K562 (cell line): Measurements from ENCODE around the gene SGK1. TPM values are rescaled to one million over a fixed set of nuclear protein-coding genes. Genes with fewer than 3 reads are reported as not detected.

Experiments
- ATAC-seq: fragments of 200-7000 bp; cut with Tn5 transposase; 3 replicates; pipeline ENCODE4 v1.9.1; 2020; ENCODE audit warnings: moderate library complexity
- BruUV-seq: library from RNA; stranded (reverse); fragments of 400-500 nt; replicated peaks from 2 replicates; lab custom pipeline; 2021; lab: Mats Ljungman, UMichigan
- CTCF ChIA-PET: fragments of 300-600 bp; formaldehyde crosslinking; extraction: SDS; loops from one replicate; lab custom pipeline; 2021; ENCODE audit warnings: low intra/inter-chr PET ratio; lab: Yijun Ruan, JAX
- POLR2A ChIA-PET: fragments of 300-600, 350-650 bp; sonication (Branson Sonifier 250); formaldehyde crosslinking; extraction: SDS; loops from one replicate; lab custom pipeline; 2021; ENCODE audit warnings: antibody characterized with exemption, inconsistent platforms; lab: Yijun Ruan, JAX
- DNase-seq, 4 experiments: peaks; one replicate each; pipeline versions ENCODE4 v3.0.0 to v3.0.0-alpha.2; 2011 to 2018; ENCODE audit warnings: low spot score in 3 of 4, mixed read lengths in 3 of 4; ENCODE audit errors: extremely low read depth in 1 of 4
- FAIRE-seq: peaks from 2 replicates; lab custom pipeline; 2011; peaks lifted over from hg19 to GRCh38; lab: Jason Lieb, UNC
- H2AFZ ChIP-seq: 2 replicates; pipeline ENCODE4 v1.6.0; 2011; ENCODE audit warnings: low read depth, low read length, control low read depth, inconsistent platforms
- H3K27ac ChIP-seq: fragments of 200-600 bp; 3 replicates; pipeline ENCODE4 v1.8.0; 2011; ENCODE audit warnings: low read depth, mild to moderate bottlenecking, control low read depth, inconsistent platforms, low read length, moderate library complexity, mixed read lengths; ENCODE audit errors: extremely low read depth
- H3K27me3 ChIP-seq, 2 experiments: fragments of 300-600 bp in 1 of 2; 2 replicates in 1 of 2; 3 replicates in 1 of 2; pipeline versions ENCODE4 v1.6.0 to v1.8.0; 2011; ENCODE audit warnings: inconsistent platforms in 2 of 2, low read length in 2 of 2, mild to moderate bottlenecking in 1 of 2, mixed read lengths in 1 of 2, moderate library complexity in 1 of 2; ENCODE audit not compliant: control insufficient read depth in 2 of 2, insufficient read depth in 2 of 2
- H3K36me3 ChIP-seq: fragments of 300-600 bp; 3 replicates; pipeline ENCODE4 v1.8.0; 2011; ENCODE audit warnings: mild to moderate bottlenecking, low read length, inconsistent platforms; ENCODE audit not compliant: control insufficient read depth, insufficient read depth
- H3K4me1 ChIP-seq, 2 experiments: fragments of 200-600 bp in 1 of 2; replicated peaks in 1 of 2; 2 replicates in 1 of 2; 3 replicates in 1 of 2; pipeline versions ENCODE4 v1.5.1 to v1.8.0; 2011; ENCODE audit warnings: inconsistent platforms in 2 of 2, low read length in 2 of 2, mild to moderate bottlenecking in 1 of 2, mixed read lengths in 1 of 2, moderate library complexity in 1 of 2; ENCODE audit not compliant: control insufficient read depth in 2 of 2, insufficient read depth in 2 of 2
- H3K4me2 ChIP-seq: 2 replicates; pipeline ENCODE4 v1.6.1; 2011; ENCODE audit warnings: low read length, control low read depth, inconsistent platforms, mixed read lengths; ENCODE audit not compliant: insufficient read depth
- H3K4me3 ChIP-seq: fragments of 200-600 bp; sonication (generic), shearing (Covaris generic); 2 replicates; pipeline ENCODE4 v1.5.1; 2016; ENCODE audit warnings: control low read depth, inconsistent platforms
- H3K79me2 ChIP-seq: fragments of 200-600 bp; 3 replicates; pipeline ENCODE4 v1.8.0; 2011; ENCODE audit warnings: low read length, inconsistent platforms; ENCODE audit not compliant: control insufficient read depth, insufficient read depth
- H3K9ac ChIP-seq, 2 experiments: 2 replicates each; pipeline versions ENCODE4 v1.6.0 to v1.6.1; 2011; ENCODE audit warnings: low read depth in 2 of 2, low read length in 2 of 2, control low read depth in 1 of 2, inconsistent platforms in 1 of 2, mild to moderate bottlenecking in 1 of 2, mixed read lengths in 1 of 2; ENCODE audit not compliant: insufficient read depth in 1 of 2
- H3K9me1 ChIP-seq: one replicate; pipeline ENCODE4 v1.6.0; 2011; ENCODE audit warnings: inconsistent platforms, mild to moderate bottlenecking, low read length, moderate library complexity; ENCODE audit not compliant: control insufficient read depth, insufficient read depth
- H3K9me3 ChIP-seq: replicated peaks from 2 replicates; pipeline ENCODE4 v1.5.1; 2011; ENCODE audit warnings: low read depth, low read length, inconsistent platforms; ENCODE audit not compliant: control insufficient read depth, insufficient read depth
- H4K20me1 ChIP-seq: replicated peaks from 2 replicates; pipeline ENCODE4 v1.6.1; 2011; ENCODE audit warnings: low read length, inconsistent platforms, mixed read lengths; ENCODE audit not compliant: control insufficient read depth, insufficient read depth
- BACH1 ChIP-seq: fragments of 200-800 bp; sonication (Bioruptor generic); IDR thresholded peaks from 2 replicates; pipeline ENCODE4 v1.6.1; 2016; ENCODE audit warnings: missing genetic modification characterization, missing compliant biosample characterization
- BRCA1 ChIP-seq, 2 experiments: fragments of 450-650 bp in 1 of 2; sonication (generic) in 1 of 2; formaldehyde crosslinking in 1 of 2; IDR thresholded peaks; 2 replicates each; pipeline versions ENCODE4 v1.5.0 to v1.6.1; 2017 to 2020; ENCODE audit warnings: mild to moderate bottlenecking in 1 of 2, missing genetic modification reagents in 1 of 2
- DPF2 ChIP-seq: fragments of 450-650 bp; IDR thresholded peaks from 2 replicates; pipeline ENCODE4 v1.6.1; 2016
- E2F3 ChIP-seq: fragments of 250-450 bp; sonication (Bioruptor Pico); IDR thresholded peaks from 2 replicates; pipeline ENCODE4 v1.4.0; 2020; ENCODE audit warnings: mild to moderate bottlenecking
- FOXK2 ChIP-seq, 2 experiments: fragments of 450-650 bp; IDR thresholded peaks in 1 of 2; conservative IDR thresholded peaks in 1 of 2; 2 replicates each; pipeline ENCODE4 v1.6.1; 2016; ENCODE audit warnings: low read depth in 2 of 2, mild to moderate bottlenecking in 1 of 2
- MYC ChIP-seq, 2 experiments: fragments of 250-450 bp in 1 of 2; sonication (Bioruptor Pico) in 1 of 2; IDR thresholded peaks; 2 replicates each; pipeline versions ENCODE4 v1.5.1 to v1.6.1; 2012 to 2021; ENCODE audit warnings: low read depth in 2 of 2, borderline replicate concordance in 1 of 2, improper control_type of control experiment in 1 of 2, low read length in 1 of 2, mild to moderate bottlenecking in 1 of 2, moderate library complexity in 1 of 2
- NCOA1 ChIP-seq: fragments of 450-650 bp; IDR thresholded peaks from 2 replicates; pipeline ENCODE4 v1.6.1; 2016; ENCODE audit warnings: low read depth
- NCOR1 ChIP-seq: fragments of 450-650 bp; IDR thresholded peaks from 2 replicates; pipeline ENCODE4 v1.6.1; 2016; ENCODE audit warnings: mild to moderate bottlenecking, moderate library complexity
- POU5F1 ChIP-seq: fragments of 150-350 bp; IDR thresholded peaks from 2 replicates; pipeline ENCODE4 v1.6.1; 2014; ENCODE audit warnings: borderline replicate concordance, low read length, low read depth, mild to moderate bottlenecking; ENCODE audit not compliant: partially characterized antibody
- RBM34 ChIP-seq: fragments of 200-400 bp; formaldehyde crosslinking; IDR thresholded peaks from 2 replicates; pipeline ENCODE4 v1.6.1; 2018; ENCODE audit warnings: low read length, borderline replicate concordance; ENCODE audit not compliant: insufficient read depth
- RCOR1 ChIP-seq, 2 experiments: IDR thresholded peaks; 2 replicates each; pipeline ENCODE4 v1.6.1; 2012; ENCODE audit warnings: low read depth in 2 of 2, low read length in 2 of 2, borderline replicate concordance in 1 of 2, improper control_type of control experiment in 1 of 2
- SMARCE1 ChIP-seq: fragments of 450-650 bp; IDR thresholded peaks from 2 replicates; pipeline ENCODE4 v1.7.1; 2016; ENCODE audit warnings: mild to moderate bottlenecking
- XRCC4 ChIP-seq: IDR thresholded peaks from one replicate; pipeline ENCODE4 v1.6.1; 2011; ENCODE audit not compliant: insufficient read depth, insufficient read length; ENCODE audit errors: extremely low read depth
- ZNF324 ChIP-seq: fragments of 250-450 bp; sonication (Bioruptor Pico); IDR thresholded peaks from 2 replicates; pipeline ENCODE4 v1.4.0; 2020; ENCODE audit warnings: mild to moderate bottlenecking
- ZNF583 ChIP-seq: fragments of 250-450 bp; sonication (Bioruptor Pico); IDR thresholded peaks from 2 replicates; pipeline ENCODE4 v1.4.0; 2020
- ZNF764 ChIP-seq: fragments of 250-450 bp; sonication (Bioruptor Pico); IDR thresholded peaks from 2 replicates; pipeline ENCODE4 v1.4.0; 2020; ENCODE audit warnings: low read depth, mild to moderate bottlenecking, moderate library complexity
- whole genome bisulfite sequencing: fragments of 100-300 bp; shearing (Covaris generic); methylation state at CpG from one replicate; pipeline ENCODE4 v1.1.6; 2016; ENCODE audit warnings: low coverage, mixed read lengths; ENCODE audit not compliant: insufficient coverage; ENCODE audit errors: missing lambda C conversion rate; 5-methylcytosine and 5-hydroxymethylcytosine counted together
- in situ Hi-C: fragments of 300-500 bp; cut with MboI; formaldehyde crosslinking; loops from 4 replicates; pipeline ENCODE4 v1.15.0; 2018; ENCODE audit warnings: inconsistent platforms, mixed read lengths
- intact Hi-C: fragments of 100-400 bp; cut with micrococcal nuclease; formaldehyde crosslinking; loops from 2 replicates; pipeline ENCODE4 v1.14.2; 2022
- polyA plus RNA-seq, 8 experiments: library from polyadenylated mRNA; depleted of rRNA in 4 of 8; stranded (reverse) in 5 of 8; unstranded in 3 of 8; fragments of >200 nt; fragmentation: Nextera tagmentation in 2 of 8; fragmentation: Illumina TruSeq in 1 of 8; extraction: Ambion mirVana in 2 of 8; extraction: Trizol in 1 of 8; gene quantifications; 2 replicates each; pipeline versions ENCODE4 v1.2.1 to v1.2.3, GENCODE V29; 2011 to 2014; ENCODE audit warnings: inconsistent platforms in 1 of 8, missing spikeins in 1 of 8
- total RNA-seq, 7 experiments: library from RNA; depleted of rRNA in 6 of 7; stranded (reverse); fragments of >200 nt in 6 of 7; fragmentation: Illumina TruSeq in 2 of 7; extraction: Trizol in 2 of 7; gene quantifications; 2 replicates each; pipeline versions ENCODE4 v1.2.1 to v1.2.3, GENCODE V29; 2011 to 2021; ENCODE audit warnings: low replicate concordance in 1 of 7
- TF ChIP-seq, protein P1 (sequence below): fragments of 450-650 bp; formaldehyde crosslinking; IDR thresholded peaks from 2 replicates; pipeline ENCODE4 v1.4.0; 2022; ENCODE audit warnings: missing genetic modification characterization
- TF ChIP-seq, protein P2 (sequence below): conservative IDR thresholded peaks from 2 replicates; pipeline ENCODE4 v1.6.1; 2011; ENCODE audit warnings: low read depth, mild to moderate bottlenecking, low read length; ENCODE audit not compliant: control insufficient read depth
- TF ChIP-seq, protein P3 (sequence below): sonication (generic); formaldehyde crosslinking; IDR thresholded peaks from 2 replicates; pipeline ENCODE4 v1.8.1; 2023; ENCODE audit warnings: mild to moderate bottlenecking, missing genetic modification reagents

SGK1 gene
- total and polyA plus RNA-seq, 9 of the 15 experiments (the other 6 are each of a cell fraction or from before 2014, with no cell fraction given): 3.5 to 7.2 (median 3.9) TPM

DNA sequence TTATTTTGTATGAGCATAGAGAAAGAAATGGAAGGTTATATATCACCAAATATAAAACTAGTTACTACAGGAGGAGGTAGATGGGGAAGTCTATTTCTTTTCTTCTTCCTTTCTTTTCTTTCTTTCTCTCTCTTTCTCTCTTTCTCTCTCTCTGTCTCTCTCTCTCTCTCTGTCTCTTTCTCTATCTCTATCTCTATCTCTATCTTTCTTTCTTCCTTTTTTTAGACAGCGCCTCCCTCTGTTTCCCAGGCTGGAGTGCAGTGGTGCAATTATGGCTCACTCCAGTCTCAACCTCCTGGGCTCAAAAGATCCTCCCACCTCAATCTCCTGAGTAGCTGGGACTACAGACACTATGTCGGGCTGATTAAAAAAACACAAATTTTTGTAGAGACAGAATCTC is 10.2 kb upstream of the SGK1 start:
- WGBS: 36% methylated on average over 1 of the region's 2 CpGs
- Histone ChIP-seq H3K9me1 (no peaks in the 10 kb centered on the region), H3K27me3 (no peaks in the 10 kb centered on the region), H3K27ac (no peak overlapping the region), H3K79me2 (no peaks in the 10 kb centered on the region), H3K36me3 (no peaks in the 10 kb centered on the region), H2AFZ (0 out of 2 replicates have a peak overlapping the region, but pooled peaks have one; percentile 44), H4K20me1 (no peaks in the 10 kb centered on the region), H3K4me1 (no peaks in the 10 kb centered on the region; a peak in 1 of 5 replicates), H3K4me2 (no peak overlapping the region), H3K9me3 (no peaks in the 10 kb centered on the region), H3K4me3 (no peak overlapping the region), H3K9ac (no peak overlapping the region)
- ChIA-PET POLR2A (no interaction called here), CTCF (no interaction called here)
- DNase-seq (no peak), FAIRE-seq (no peak), ATAC-seq (peak; percentile 66)
- BruUV-seq: no TSS peak
- in situ Hi-C loops: no loop called here
- intact Hi-C loops: no loop called here
- TF ChIP-seq, protein P1, sequence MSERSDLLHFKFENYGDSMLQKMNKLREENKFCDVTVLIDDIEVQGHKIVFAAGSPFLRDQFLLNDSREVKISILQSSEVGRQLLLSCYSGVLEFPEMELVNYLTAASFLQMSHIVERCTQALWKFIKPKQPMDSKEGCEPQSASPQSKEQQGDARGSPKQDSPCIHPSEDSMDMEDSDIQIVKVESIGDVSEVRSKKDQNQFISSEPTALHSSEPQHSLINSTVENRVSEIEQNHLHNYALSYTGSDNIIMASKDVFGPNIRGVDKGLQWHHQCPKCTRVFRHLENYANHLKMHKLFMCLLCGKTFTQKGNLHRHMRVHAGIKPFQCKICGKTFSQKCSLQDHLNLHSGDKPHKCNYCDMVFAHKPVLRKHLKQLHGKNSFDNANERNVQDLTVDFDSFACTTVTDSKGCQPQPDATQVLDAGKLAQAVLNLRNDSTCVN (CRISPR knock-in tag): 0 out of 2 replicates have a peak, but pooled peaks have one; percentile 58
- no peak for TF ChIP-seq FOXK2 (conservative IDR thresholded peaks at IDR 0.05 in 1 of 2, IDR thresholded peaks at IDR 0.05 in 1 of 2; ENCODE audit: low read depth in 2 of 2)
- TF ChIP-seq DPF2: 0 out of 2 replicates have a peak, but pooled peaks have one; percentile 24
- no peak for TF ChIP-seq E2F3 (CRISPR knock-in tag)
- TF ChIP-seq ZNF583 (CRISPR knock-in tag): no peak
- no peak for TF ChIP-seq ZNF324
- TF ChIP-seq POU5F1: no peak
- TF ChIP-seq NCOA1: no peak
- TF ChIP-seq, protein P2, sequence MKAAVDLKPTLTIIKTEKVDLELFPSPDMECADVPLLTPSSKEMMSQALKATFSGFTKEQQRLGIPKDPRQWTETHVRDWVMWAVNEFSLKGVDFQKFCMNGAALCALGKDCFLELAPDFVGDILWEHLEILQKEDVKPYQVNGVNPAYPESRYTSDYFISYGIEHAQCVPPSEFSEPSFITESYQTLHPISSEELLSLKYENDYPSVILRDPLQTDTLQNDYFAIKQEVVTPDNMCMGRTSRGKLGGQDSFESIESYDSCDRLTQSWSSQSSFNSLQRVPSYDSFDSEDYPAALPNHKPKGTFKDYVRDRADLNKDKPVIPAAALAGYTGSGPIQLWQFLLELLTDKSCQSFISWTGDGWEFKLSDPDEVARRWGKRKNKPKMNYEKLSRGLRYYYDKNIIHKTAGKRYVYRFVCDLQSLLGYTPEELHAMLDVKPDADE: no peak
- TF ChIP-seq RBM34: no peak
- TF ChIP-seq MYC (IDR thresholded peaks at IDR 0.05; ENCODE audit: low read depth, low read length): no peak
- no peak for TF ChIP-seq MYC (CRISPR knock-in tag; IDR thresholded peaks at IDR 0.05; ENCODE audit: borderline replicate concordance, low read depth)
- no peak for TF ChIP-seq XRCC4
- TF ChIP-seq ZNF764: peak; percentile 73; the same call in 1 of the 2 replicates
- no peak for TF ChIP-seq BRCA1 (IDR thresholded peaks at IDR 0.05)
- no peak for TF ChIP-seq BRCA1 (CRISPR knock-in tag; IDR thresholded peaks at IDR 0.05)
- TF ChIP-seq SMARCE1: no peak
- TF ChIP-seq RCOR1 (IDR thresholded peaks at IDR 0.05; ENCODE audit: borderline replicate concordance in 1 of 2, low read depth in 2 of 2, low read length in 2 of 2): no peak
- no peak for TF ChIP-seq NCOR1
- TF ChIP-seq, protein P3, sequence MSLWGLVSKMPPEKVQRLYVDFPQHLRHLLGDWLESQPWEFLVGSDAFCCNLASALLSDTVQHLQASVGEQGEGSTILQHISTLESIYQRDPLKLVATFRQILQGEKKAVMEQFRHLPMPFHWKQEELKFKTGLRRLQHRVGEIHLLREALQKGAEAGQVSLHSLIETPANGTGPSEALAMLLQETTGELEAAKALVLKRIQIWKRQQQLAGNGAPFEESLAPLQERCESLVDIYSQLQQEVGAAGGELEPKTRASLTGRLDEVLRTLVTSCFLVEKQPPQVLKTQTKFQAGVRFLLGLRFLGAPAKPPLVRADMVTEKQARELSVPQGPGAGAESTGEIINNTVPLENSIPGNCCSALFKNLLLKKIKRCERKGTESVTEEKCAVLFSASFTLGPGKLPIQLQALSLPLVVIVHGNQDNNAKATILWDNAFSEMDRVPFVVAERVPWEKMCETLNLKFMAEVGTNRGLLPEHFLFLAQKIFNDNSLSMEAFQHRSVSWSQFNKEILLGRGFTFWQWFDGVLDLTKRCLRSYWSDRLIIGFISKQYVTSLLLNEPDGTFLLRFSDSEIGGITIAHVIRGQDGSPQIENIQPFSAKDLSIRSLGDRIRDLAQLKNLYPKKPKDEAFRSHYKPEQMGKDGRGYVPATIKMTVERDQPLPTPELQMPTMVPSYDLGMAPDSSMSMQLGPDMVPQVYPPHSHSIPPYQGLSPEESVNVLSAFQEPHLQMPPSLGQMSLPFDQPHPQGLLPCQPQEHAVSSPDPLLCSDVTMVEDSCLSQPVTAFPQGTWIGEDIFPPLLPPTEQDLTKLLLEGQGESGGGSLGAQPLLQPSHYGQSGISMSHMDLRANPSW (CRISPR knock-in tag): no peak
- TF ChIP-seq BACH1 (tag): no peak
